DND-41 (cell line): ENCODE results near the gene MLYCD.

Source experiments
- CTCF ChIP-seq: IDR thresholded peaks from 2 replicates; pipeline ENCODE4 v1.5.1; 2012; ENCODE audit warnings: borderline replicate concordance, low read length, moderate library complexity, mild to moderate bottlenecking; ENCODE audit not compliant: poor library complexity, severe bottlenecking; ENCODE audit errors: extremely low read depth
- EZH2 ChIP-seq: IDR thresholded peaks from 3 replicates; pipeline ENCODE4 v1.6.1; 2012; ENCODE audit warnings: borderline replicate concordance, low read depth, mild to moderate bottlenecking, moderate library complexity, low read length, inconsistent platforms; ENCODE audit not compliant: severe bottlenecking

GRCh38 chr16:83965444-83966152 lies 66.7 kb downstream of the MLYCD start:
- TF ChIP-seq CTCF, result no peak
- TF ChIP-seq EZH2, result no peak
